ENCODE results near the gene MCC.
"Not testable (repeated sequence)": the region's sequence is repeated elsewhere in the genome, so short reads cannot be mapped to it uniquely, and the experiment has no call there.

Gene MCC

DNA sequence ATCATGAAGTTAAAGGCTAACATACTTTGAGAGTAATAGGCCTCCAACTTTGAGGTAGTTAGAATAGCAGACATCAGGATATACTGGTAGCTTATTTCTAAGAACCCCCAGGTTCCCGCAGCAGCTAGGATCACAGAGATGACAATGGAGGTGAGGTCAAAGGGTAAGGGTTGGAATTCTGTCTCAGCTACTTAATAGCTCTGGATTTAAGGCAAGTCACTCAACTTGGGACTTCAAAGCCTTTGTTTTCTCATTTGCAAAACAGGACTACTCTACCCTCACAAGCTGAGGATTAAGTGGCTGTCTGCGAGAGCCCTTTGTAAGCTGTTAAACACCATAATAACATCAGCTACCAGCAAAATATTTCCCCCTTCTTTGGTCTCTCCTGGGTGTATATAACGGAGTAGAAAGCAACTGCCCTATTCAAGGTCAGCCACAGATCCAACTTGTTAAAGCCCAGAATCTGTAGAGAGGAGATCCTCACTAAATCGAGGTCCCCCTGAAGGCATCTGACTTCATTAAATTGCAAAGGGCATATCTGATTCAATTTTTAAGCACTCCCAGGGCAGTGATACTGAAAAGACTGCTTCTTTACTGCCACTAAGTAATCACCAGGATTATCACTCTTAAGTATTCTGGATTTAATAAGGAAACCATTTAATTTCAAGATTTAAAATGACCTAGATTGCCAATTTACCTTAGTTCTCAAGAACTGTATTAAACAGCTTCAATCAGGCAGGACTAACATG, 407.0 kb downstream of the MCC start:
- DNase-seq (ENCODE audit: low read depth), result no peak

DNA sequence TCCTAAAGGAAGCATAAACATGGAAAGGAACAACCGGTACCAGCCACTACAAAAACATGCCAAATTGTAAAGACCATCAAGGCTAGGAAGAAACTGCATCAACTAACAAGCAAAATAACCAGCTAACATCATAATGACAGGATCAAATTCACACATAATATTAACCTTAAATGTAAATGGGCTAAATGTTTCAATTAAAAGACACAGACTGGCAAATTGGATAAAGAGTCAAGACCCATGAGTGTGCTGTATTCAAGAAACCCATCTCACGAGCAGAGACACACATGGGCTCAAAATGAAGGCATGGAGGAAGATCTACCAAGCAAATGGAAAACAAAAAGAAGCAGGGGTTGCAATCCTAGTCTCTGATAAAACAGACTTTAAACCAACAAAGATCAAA, 411.6 kb downstream of the MCC start:
- not testable (repeated sequence) for DNase-seq (ENCODE audit: low read depth)

DNA sequence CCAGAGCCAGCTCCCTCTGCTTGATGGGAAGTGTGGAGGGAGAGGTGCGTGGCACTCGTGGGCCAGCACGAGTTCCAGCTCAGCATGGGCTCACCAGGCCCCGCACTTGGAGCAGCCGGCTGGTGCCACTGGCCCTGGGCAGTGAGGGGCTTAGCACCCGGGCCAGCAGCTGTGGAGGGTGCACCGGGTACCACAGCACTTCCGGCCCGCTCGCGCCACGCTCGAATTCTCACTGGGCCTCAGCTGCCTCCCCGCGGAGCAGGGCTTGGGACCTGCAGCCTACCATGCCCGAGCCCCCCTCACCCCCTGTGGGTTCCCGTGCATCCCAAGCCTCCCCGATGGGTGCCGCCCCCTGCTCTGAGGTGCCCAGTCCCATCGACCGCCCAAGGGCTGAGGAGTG, 413.2 kb downstream of the MCC start:
- DNase-seq (ENCODE audit: low read depth), result no peak

DNA sequence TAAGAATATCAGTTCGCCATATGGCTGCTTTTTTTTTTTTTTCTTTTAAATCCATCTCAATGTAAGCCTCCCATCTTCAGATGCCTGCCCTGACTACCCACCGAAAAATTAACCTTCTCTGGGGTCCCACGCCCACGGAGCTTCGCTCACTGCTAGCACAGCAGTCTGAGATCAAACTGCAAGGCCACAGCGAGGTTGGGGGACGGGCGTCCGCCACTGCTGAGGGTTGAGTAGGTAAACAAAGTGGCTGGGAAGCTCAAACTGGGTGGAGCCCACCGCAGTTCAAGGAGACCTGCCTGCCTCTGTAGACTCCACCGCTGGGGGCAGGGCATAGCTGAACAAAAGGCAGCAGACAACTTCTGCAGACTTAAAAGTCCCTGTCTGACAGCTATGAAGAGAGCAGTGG, 414.6 kb downstream of the MCC start:
- DNase-seq (ENCODE audit: low read depth), result not testable (repeated sequence)

DNA sequence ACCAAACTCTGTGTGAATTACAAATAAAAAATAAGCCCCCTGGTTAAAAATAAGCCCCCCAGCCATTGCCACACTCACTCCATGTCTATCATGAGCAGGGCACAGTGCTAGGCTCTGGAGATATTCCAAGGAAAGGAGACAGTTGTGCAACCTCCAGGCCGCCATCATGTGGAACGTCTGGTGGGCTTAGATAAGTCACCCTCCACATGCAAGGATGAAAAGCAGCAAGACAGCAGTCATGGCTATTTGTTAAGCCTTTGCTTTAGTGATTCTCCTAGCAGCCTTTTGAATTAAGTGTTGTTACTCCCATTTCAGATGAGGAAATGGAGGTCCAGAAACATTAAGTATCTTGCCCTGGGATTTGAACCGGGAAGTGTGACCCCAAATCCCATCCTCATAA, 416.9 kb downstream of the MCC start:
- DNase-seq (ENCODE audit: low read depth), result no peak

DNA sequence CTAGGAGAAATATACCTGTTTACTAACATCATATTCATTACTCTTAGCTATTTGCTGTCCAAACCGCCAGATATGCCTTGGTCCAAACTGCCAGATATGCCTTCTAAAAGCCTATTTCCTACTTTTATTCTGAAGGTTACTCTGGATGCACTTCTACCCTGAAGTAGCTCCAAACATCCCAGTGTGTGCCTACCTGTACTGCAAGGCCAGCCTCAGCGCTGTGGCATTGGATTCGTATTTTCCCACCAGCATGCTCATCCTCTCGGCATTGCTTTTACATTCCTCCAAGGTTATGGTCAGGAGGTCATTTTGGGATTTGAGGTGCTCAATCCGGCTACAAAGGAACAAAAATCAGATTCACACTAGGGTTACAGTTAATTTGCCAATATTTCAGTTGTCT, 417.4 kb downstream of the MCC start:
- no peak for DNase-seq (ENCODE audit: low read depth)

DNA sequence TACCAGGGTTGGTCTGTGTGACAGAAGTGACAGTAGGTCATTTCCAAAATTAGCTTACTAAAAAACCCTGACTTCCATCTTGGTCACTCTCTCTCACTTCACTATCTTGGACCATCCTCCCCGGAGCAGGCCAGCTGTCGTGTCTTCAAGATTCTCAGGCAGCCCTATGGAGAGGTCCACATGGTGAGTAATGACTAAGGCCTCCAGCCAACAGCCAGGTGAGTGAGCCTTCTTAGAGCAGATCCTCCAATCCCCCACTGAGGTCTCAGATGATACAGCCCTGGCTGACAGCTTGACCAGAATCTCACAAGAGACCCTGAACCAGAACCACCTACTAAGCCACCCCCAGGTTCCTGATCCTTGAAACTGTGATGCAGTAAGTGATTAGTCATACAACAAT, 419.7 kb downstream of the MCC start:
- no peak for DNase-seq (ENCODE audit: low read depth)

DNA sequence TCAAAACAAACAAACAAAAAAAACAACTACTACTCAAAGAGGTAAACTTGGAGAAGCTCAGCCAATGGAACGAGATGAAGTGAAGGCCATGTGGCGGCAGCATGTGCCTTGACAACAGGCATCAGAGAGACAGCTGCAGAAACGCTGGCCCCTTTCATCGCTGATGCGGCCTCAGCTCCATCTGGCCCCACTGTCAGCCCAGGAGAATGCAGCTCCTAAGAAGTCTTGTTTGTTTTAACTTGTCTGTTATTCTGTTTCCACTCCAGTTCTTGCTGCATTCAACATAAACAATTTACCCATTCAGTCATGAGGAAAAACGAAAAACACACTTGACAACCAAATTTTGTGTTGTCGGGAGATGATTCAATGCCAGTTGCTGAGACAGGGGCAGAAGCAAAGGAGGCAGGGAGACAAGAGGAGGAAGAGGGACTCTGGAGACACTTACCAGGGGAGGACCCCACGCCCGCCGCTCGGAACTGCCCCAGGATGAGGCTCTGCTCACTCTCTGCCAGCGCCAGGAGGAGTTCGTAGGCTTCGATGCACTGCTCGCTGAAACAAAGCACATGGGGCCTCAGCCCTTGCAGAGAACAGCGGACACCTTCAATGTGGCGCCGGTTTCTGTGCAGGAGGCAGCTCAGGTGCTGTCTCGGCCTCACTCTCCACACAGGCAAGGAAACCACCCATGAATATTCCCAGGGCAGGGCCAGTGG, 420.5 kb downstream of the MCC start:
- no peak for DNase-seq (ENCODE audit: low read depth)

DNA sequence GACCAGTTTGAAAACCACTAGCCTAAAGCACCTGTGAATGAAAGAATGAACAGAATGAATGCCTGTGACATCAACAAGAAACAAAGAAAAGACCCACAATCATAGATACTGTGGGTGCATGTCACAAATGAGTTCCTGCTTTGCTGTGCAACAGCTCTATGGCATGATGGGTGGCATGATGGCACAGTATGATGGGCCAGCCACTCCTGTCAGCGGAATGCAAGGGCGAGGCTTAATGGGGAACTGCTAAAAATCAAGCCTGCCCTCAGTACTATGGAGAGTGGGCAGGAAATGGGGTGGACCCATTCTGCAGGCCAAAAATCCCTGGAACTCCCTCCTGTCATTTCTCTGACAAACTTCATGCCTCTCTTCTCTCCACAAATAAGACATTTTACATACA, 422.6 kb downstream of the MCC start:
- no peak for DNase-seq (ENCODE audit: low read depth)

DNA sequence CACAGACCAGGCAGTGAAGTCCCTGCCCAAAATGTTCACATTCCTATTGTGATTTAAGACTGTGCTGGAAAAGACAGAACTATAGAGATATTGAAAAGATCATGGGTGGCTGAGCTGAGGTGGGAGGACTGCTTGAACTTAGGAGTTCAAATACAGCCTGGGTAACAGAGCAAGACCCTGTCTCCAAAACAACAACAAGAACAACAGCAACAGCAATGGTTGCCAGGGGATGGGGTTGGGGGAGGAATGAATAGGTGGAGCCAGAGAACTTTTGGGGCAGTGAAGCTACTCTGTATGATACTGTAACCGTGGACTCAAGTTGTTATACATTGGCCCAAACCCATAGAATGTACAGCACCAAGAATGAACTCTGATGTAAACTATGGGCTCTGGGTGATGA, 423.4 kb downstream of the MCC start:
- no peak for DNase-seq (ENCODE audit: low read depth)

DNA sequence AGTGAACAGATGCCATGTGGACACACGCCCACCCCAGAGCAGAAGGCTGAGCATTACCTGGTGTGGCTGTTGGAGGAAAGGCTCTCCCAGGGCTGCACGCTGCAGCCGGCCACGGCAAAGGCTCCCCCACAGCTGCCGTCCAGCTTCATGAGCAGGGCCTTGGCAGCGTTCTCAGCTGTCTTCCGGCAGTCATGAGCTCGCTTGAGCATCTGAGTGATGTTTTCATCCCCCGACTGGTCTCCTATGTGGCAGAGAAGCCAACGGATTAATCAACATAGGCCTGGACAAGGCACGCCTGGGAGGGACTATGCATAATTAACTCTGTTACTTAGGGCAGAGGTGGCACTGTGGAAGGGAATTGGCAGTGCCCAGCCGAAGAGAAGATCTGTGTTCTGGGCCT, 424.3 kb downstream of the MCC start:
- no peak for DNase-seq (ENCODE audit: low read depth)

DNA sequence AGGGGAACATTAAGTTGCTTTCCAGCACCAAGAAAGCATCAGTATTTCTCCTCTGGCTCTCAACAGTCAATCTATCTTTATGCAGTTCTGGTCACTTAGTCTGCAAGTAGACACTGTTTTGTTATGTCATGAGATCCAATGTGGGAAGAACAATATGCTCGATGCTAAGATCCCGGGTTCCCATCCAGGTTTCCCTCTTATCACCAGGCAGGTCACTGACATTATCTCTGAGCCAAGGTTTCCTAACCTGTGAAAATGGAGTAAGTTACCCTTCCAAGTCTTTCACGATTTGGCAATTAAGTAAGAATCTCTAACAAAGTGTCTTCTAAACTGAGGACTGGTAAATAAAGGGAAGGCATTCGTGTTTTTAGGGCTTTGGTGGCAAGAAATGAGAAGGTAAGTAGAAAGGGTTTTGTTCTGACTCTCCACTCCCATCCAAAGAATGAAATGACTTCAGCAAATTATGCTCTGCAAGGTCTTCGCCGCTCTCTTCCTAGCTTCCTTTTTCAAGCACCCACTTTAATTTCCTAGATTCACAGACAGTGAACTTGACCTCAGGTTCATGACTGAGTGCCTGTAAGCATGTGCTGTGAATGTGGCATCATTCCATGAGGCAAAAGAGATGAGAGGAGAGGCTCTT, 425.3 kb downstream of the MCC start:
- DNase-seq (ENCODE audit: low read depth), result no peak

DNA sequence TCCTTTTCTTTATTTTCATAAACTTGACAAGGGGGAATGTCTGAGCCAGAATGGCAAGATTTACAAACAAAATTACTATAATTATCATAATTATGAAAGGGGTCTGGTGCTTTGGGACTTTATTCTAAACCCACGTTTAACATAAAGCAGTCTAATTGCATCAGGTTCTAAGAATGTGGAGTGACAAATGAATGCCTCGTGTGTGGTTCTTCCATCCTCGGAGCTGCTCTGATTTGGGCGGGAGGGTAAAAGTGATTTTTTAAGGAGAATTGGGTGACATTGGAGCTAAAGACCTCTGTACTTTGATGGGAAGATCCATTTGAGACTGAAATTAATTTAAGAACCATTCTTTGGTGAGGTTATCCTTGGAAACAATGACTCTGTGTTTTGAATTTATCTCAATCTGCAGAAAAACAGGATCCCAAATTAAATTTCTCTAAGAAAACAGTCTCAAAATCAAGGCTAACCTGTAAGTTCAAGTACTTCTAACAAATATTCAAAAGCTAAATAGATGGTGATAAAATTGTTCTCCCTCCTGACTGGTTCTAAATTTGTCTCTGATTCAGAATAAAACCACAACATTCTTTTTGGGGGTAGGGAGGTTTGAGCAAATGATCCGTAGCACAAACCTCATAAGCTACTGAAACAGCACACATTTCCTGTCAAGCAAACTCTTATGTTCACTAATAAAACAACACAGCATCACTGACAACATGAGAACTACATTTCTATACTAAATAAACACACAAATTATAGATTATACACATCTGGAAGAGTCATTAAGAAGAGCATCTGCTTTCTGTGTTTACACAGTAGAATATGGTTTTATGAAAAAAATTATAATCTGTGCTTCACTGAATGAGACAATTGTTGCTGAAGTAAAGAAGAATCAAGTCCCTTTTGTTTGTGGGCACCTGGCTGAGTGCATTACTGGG, 426.1 kb downstream of the MCC start:
- no peak for DNase-seq (ENCODE audit: low read depth)

DNA sequence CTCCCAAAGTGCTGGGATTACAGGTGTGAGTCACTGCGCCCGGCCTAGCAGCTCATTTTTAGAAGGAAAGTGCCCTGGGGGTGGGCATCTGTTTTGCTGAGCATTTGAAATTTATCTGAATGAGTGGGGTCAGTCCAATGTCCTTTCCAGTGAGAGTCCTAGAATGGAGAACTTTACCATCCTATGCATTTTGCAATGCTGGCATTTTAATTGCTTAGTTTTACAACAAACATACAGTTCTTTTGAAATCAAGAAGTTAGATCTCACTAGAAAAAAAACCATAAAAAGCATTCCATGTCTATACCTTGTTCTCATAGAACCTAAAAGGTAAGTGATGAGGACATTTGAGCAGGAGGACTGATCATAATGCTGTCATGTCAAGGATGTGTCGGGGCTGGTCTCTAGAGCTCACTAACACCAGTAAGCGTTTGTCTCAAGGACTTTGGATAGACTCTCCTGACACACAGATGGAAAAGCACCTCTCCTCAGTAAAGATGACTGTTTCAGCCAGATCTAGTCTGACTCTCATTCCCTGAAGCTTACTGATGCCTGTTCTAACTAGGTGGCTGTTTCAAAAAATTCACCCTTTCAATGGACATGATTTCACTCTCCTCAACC, 427.7 kb downstream of the MCC start:
- no peak for DNase-seq (ENCODE audit: low read depth)

DNA sequence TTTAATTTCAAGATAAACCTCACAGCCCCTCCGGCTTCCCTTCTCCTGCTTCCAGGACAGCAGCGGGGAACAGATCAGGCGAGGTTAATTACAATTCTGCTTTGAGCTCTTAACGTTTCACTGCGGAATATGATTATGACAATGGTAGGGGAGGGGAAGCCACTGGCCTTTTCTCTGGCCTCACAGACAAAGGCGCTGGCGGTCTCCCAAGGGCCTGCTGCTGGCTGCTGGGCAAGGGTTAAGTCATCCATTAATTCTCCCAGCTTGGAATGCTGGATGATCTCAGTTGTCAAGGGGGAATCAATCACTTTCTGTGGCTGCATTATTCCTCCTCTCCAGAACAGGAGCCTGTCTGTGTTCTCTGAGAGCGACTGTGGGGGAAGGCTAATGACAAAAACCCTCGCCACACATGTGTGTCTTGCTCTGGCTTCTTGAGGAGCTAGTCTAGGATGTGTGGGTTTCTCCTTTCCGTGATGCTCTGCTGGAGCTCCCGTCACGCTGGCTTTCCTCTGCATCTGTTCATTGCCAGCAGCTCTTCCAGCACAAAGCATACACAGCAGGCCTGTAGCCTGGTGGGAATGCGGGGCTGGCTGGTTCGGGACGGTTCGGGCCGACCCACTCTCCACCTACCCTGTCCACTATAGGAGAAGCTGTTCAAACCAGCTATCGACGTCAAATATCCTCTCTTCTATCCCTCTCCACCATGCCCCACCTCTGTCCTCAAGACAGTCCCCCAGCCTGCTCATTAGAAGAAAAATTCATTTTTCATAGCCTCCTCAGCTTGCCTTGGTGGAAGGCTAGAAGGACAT, 428.8 kb downstream of the MCC start:
- no peak for DNase-seq (ENCODE audit: low read depth)

DNA sequence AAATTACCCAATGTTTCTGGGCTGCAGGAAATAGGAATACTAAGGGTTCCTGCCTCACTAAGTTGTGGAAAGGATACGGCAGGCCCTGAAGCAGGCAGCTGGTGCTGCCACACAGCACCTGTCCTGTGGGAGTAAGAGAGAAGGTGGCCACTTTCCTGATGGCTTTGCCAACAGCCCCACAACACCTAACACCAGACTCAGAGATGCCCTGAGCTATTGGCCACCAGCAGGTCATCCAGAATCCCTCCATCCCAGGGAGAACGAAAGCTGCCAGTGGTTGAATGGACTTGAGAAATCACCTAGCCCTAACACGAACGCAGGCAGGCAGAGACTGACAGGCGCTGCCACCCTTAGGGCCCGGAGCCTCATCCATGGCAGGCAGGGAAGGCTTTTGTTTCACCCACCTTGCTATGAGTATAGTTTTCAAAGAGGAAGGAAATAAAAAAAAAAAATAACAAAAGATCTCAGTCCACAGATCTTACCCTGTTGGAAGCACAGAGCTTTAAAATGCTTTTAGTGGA, 429.5 kb downstream of the MCC start:
- no peak for DNase-seq (ENCODE audit: low read depth)

DNA sequence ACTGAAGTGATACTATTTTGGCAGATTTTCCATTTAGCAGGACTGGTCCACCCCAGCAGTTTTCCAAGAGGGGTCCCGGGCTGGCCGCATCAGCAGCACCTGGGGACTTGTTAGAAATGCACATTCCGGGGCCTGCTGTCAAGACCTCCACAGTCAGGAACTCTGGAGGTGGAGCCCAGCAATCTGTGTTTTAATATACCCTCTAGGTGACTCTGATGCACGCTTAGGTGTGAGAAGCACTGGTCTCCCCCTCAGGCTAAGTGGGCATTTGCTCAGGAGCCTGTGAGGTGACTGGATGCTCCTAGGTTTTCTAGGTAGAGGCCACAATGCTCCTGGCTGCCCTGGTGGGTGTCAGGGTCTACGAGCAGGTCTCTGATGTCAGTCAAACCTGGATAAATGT, 430.0 kb downstream of the MCC start:
- DNase-seq (ENCODE audit: low read depth), result no peak

DNA sequence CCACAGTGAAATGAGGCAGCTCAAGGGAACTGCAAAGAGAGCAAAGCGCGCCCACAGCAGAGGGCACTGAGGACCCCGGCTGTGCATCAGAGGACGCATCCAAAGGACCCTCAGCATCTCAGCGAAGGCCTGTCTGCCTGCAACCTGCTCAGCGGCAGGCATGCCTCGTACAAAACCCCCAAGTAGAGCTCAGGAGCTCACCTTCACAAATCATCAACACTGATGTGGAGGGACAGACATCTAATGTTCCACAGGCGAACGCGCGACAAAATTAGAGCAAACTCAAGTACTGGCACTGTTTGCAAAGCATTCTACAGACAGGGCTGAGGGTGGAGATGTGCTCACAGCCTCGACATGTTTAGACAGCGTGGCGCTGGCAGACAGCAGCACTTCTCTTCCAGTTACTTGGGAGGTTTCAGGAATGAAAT, 430.7 kb downstream of the MCC start:
- DNase-seq (ENCODE audit: low read depth), result no peak

DNA sequence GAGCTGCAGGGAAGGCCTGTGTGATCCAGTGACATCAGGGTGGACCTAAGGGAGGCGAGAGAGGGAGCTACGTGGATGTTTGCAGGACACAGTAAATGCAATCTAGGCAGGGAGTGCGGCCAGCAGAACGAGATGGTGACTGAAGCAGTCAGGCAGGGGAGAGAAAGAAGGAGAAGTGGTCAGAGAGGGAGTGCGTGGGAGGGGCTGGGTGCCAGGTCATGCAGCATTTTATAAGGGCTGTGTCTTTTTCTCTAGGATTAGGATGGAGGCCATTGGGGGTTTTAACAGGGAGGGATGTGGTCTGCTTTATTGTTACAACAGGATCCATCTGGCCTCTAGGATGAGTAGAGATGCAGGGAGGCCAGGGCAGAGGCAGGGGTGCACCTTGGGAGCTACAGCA, 431.3 kb downstream of the MCC start:
- no peak for DNase-seq (ENCODE audit: low read depth)

DNA sequence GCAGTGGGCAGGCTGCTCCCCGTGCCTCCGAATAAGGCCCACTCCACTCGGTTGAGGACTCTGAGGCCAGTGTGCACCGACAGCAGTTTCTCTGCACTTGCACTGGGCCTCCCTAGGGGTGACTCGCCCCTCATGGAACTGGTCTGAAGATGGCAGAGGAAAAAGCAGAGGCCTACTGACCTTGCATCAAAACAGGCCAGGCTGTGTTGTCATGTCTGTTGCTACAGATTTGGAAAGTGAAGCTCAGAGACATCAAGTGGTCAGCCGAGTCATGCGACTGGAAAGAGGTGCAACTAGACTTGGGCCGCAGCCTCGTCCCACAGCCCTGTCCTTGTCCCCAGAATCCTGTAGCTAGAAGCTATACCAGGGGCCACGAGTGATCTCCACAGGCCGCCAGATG, 433.4 kb downstream of the MCC start:
- no peak for DNase-seq (ENCODE audit: low read depth)

DNA sequence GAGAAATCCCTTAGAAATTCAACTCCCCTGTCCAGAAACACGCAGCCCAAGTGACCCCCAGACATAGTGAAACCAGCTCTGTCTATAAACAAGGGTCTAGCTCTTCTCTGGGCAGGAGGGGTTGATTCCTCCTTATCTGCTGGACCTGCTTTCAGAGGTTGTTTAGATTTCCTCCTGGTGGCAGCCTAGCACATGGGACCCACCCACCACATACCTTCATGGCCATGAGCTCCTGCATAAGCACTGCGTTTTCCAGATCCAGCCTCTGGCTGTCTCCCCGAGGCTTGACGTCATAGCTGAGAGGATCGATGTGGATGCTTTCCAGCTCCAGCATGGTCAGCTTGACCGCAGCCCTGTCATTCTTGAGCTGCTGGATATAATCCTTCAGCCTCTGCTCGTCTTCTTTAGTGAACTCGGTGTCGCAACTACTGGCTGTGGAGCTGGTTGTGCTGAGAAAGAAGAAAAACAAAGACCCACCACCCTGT, 434.7 kb downstream of the MCC start:
- no peak for DNase-seq (ENCODE audit: low read depth)
